GM12878 (cell line): ENCODE measurements around the gene UNC45B. TPM values are rescaled to one million over a fixed set of nuclear protein-coding genes. Genes with fewer than 3 reads are reported as not detected.

Experiments used
- ATAC-seq: fragments of 200-7000 bp; cut with Tn5 transposase; 3 replicates; pipeline ENCODE4 v1.9.1; 2020; ENCODE audit warnings: mild to moderate bottlenecking, moderate library complexity
- BruUV-seq: library from RNA; stranded (reverse); fragments of 400-500 nt; replicated peaks from 2 replicates; lab custom pipeline; 2021; lab: Mats Ljungman, UMichigan
- CTCF ChIA-PET: fragments of 300-600 bp; sonication (Branson Sonifier 250); formaldehyde crosslinking; extraction: SDS; loops from one replicate; lab custom pipeline; 2021; ENCODE audit warnings: inconsistent platforms; lab: Yijun Ruan, JAX
- POLR2A ChIA-PET: fragments of 350-600 bp; formaldehyde crosslinking; extraction: SDS; loops from one replicate; lab custom pipeline; 2021; ENCODE audit warnings: inconsistent platforms; lab: Charles Lee
- RAD21 ChIA-PET: fragments of 300-600 bp; sonication (Branson Sonifier 250); formaldehyde crosslinking; loops from one replicate; lab custom pipeline; 2023; ENCODE audit warnings: antibody characterized with exemption; ENCODE audit not compliant: unreplicated experiment; lab: Charles Lee
- SMC1A ChIA-PET: fragments of 300-600 bp; sonication (Branson Sonifier 250); formaldehyde crosslinking; loops from one replicate; lab custom pipeline; 2023; ENCODE audit not compliant: unreplicated experiment, uncharacterized antibody; lab: Charles Lee
- DNase-seq: peaks from one replicate; pipeline ENCODE4 v3.0.0-alpha.2; 2011; ENCODE audit warnings: low read depth, low spot score
- FAIRE-seq: peaks from 3 replicates; lab custom pipeline; 2011; peaks lifted over from hg19 to GRCh38; lab: Jason Lieb, UNC
- H2AFZ ChIP-seq: 2 replicates; pipeline ENCODE4 v1.6.0; 2011; ENCODE audit warnings: low read depth, low read length, control low read depth; ENCODE audit not compliant: control insufficient read depth
- H3K27ac ChIP-seq: 2 replicates; pipeline ENCODE4 v1.5.1; 2011; ENCODE audit warnings: control low read depth; ENCODE audit not compliant: control insufficient read depth, insufficient read depth
- H3K27me3 ChIP-seq, 2 experiments: replicated peaks in 1 of 2; 2 replicates each; pipeline versions ENCODE4 v1.6.0 to v1.6.1; 2011; ENCODE audit warnings: low read length in 1 of 2; ENCODE audit not compliant: control insufficient read depth in 2 of 2, insufficient read depth in 2 of 2
- H3K36me3 ChIP-seq, 2 experiments: 2 replicates each; pipeline ENCODE4 v1.5.1; 2011; ENCODE audit warnings: low read length in 1 of 2; ENCODE audit not compliant: control insufficient read depth in 2 of 2, insufficient read depth in 2 of 2
- H3K4me1 ChIP-seq: 2 replicates; pipeline ENCODE4 v1.6.1; 2011; ENCODE audit warnings: mild to moderate bottlenecking, low read length, moderate library complexity, mixed read lengths; ENCODE audit not compliant: control insufficient read depth, insufficient read depth
- H3K4me2 ChIP-seq: 2 replicates; pipeline ENCODE4 v1.6.0; 2011; ENCODE audit warnings: control low read depth; ENCODE audit not compliant: control insufficient read depth, insufficient read depth
- H3K4me3 ChIP-seq: fragments of 200-600 bp; sonication (generic); 2 replicates; pipeline ENCODE4 v1.5.1; 2016
- H3K79me2 ChIP-seq: 2 replicates; pipeline ENCODE4 v1.6.0; 2011; ENCODE audit warnings: low read length; ENCODE audit not compliant: control insufficient read depth, insufficient read depth
- H3K9ac ChIP-seq: 2 replicates; pipeline ENCODE4 v1.8.0; 2011; ENCODE audit warnings: low read length, control low read depth, mixed read lengths; ENCODE audit not compliant: control insufficient read depth, insufficient read depth
- H3K9me3 ChIP-seq: replicated peaks from 3 replicates; pipeline ENCODE4 v1.5.1; 2011; ENCODE audit warnings: mild to moderate bottlenecking, low read length; ENCODE audit not compliant: control insufficient read depth, insufficient read depth
- H4K20me1 ChIP-seq: 2 replicates; pipeline ENCODE4 v1.6.0; 2011; ENCODE audit not compliant: control insufficient read depth, insufficient read depth
- ASH2L ChIP-seq: fragments of 300-600, 200-600 bp; sonication (generic); IDR thresholded peaks from 2 replicates; pipeline ENCODE4 v1.6.1; 2017; ENCODE audit warnings: low read depth, mild to moderate bottlenecking, borderline replicate concordance
- BHLHE40 ChIP-seq, 2 experiments: fragments of 450-650 bp in 1 of 2; IDR thresholded peaks; 2 replicates each; pipeline ENCODE4 v1.6.1; 2011 to 2017; ENCODE audit warnings: low read depth in 2 of 2, borderline replicate concordance in 1 of 2, improper control_type of control experiment in 1 of 2, low read length in 1 of 2, mild to moderate bottlenecking in 1 of 2
- CBFB ChIP-seq: IDR thresholded peaks from 2 replicates; pipeline ENCODE4 v1.6.1; 2016; ENCODE audit warnings: antibody characterized with exemption, low read depth
- CREB1 ChIP-seq: IDR thresholded peaks from 2 replicates; pipeline ENCODE4 v1.6.1; 2012; ENCODE audit warnings: low read depth, mild to moderate bottlenecking, inconsistent platforms
- E4F1 ChIP-seq: fragments of 450-650 bp; IDR thresholded peaks from 2 replicates; pipeline ENCODE4 v1.6.1; 2018; ENCODE audit warnings: borderline replicate concordance, mild to moderate bottlenecking; ENCODE audit not compliant: partially characterized antibody
- EGR1 ChIP-seq, 2 experiments: IDR thresholded peaks; 1 replicate in 1 of 2; 2 replicates in 1 of 2; pipeline ENCODE4 v1.6.1; 2011 to 2012; ENCODE audit warnings: low read depth in 2 of 2, low read length in 2 of 2, borderline replicate concordance in 1 of 2, mild to moderate bottlenecking in 1 of 2, moderate library complexity in 1 of 2
- FOXK2 ChIP-seq: fragments of 450-650 bp; IDR thresholded peaks from 2 replicates; pipeline ENCODE4 v1.6.1; 2017; ENCODE audit warnings: mild to moderate bottlenecking, moderate library complexity
- HCFC1 ChIP-seq: fragments of 150-350 bp; IDR thresholded peaks from 2 replicates; pipeline ENCODE4 v1.6.1; 2014; ENCODE audit warnings: low read length
- JUND ChIP-seq: IDR thresholded peaks from 2 replicates; pipeline ENCODE4 v1.6.1; 2012; ENCODE audit warnings: low read depth, mild to moderate bottlenecking, low read length, improper control_type of control experiment, moderate library complexity
- KLF5 ChIP-seq: fragments of 450-650 bp; IDR thresholded peaks from 2 replicates; pipeline ENCODE4 v1.6.1; 2014; ENCODE audit warnings: mild to moderate bottlenecking; ENCODE audit not compliant: partially characterized antibody
- MTA3 ChIP-seq: IDR thresholded peaks from 2 replicates; pipeline ENCODE4 v1.6.1; 2012; ENCODE audit warnings: low read length, inconsistent platforms, borderline replicate concordance
- MYB ChIP-seq: fragments of 150-350 bp; IDR thresholded peaks from 2 replicates; pipeline ENCODE4 v1.6.1; 2014; ENCODE audit warnings: mild to moderate bottlenecking, low read depth, low read length, borderline replicate concordance
- NFYB ChIP-seq: IDR thresholded peaks from 2 replicates; pipeline ENCODE4 v1.6.1; 2011; ENCODE audit warnings: low read depth, mild to moderate bottlenecking, low read length, improper control_type of control experiment, moderate library complexity; ENCODE audit not compliant: insufficient read depth
- RELB ChIP-seq: fragments of 450-650 bp; IDR thresholded peaks from 2 replicates; pipeline ENCODE4 v1.6.1; 2017; ENCODE audit warnings: low read depth, mild to moderate bottlenecking, moderate library complexity
- SMAD5 ChIP-seq: IDR thresholded peaks from 2 replicates; pipeline ENCODE4 v1.6.1; 2016; ENCODE audit warnings: antibody characterized with exemption, low read depth
- TBL1XR1 ChIP-seq: IDR thresholded peaks from 2 replicates; pipeline ENCODE4 v1.6.1; 2012; ENCODE audit warnings: low read depth, low read length, improper control_type of control experiment
- ZNF687 ChIP-seq: fragments of 450-650 bp; IDR thresholded peaks from 2 replicates; pipeline ENCODE4 v1.6.1; 2017; ENCODE audit warnings: mild to moderate bottlenecking, moderate library complexity
- WGBS: methylation state at CpG from one replicate; pipeline ENCODE4 v1.1.6; 2016; ENCODE audit warnings: low lambda C conversion rate; ENCODE audit not compliant: insufficient replicate concordance, insufficient coverage; ENCODE audit errors: missing lambda C conversion rate; 5-methylcytosine and 5-hydroxymethylcytosine counted together
- in situ Hi-C: fragments of 300-500 bp; cut with MboI; formaldehyde crosslinking; loops from 9 replicates; pipeline ENCODE4 v1.14.3; 2018; ENCODE audit warnings: mixed read lengths
- intact Hi-C: fragments of 100-400 bp; cut with micrococcal nuclease; formaldehyde crosslinking; loops from one replicate; pipeline ENCODE4 v1.14.2; 2022; ENCODE audit not compliant: unreplicated experiment
- polyA plus RNA-seq, 11 experiments: library from polyadenylated mRNA; depleted of rRNA in 4 of 11; unstranded in 6 of 11; stranded (reverse) in 5 of 11; fragments of >200 nt; fragmentation: Nextera tagmentation in 4 of 11; fragmentation: Illumina TruSeq in 1 of 11; extraction: Ambion mirVana in 4 of 11; extraction: Trizol in 1 of 11; gene quantifications; 1 replicate in 1 of 11; 2 replicates in 10 of 11; pipeline versions ENCODE4 v1.2.1 to v1.2.3, GENCODE V29; 2011 to 2016; ENCODE audit warnings: inconsistent platforms in 2 of 11, missing spikeins in 2 of 11, low read depth in 1 of 11
- total RNA-seq, 4 experiments: library from RNA; depleted of rRNA in 3 of 4; stranded (reverse); fragments of >200 nt in 3 of 4; fragmentation: Illumina TruSeq in 1 of 4; extraction: Trizol in 1 of 4; gene quantifications; 2 replicates each; pipeline versions ENCODE4 v1.2.1 to v1.2.3, GENCODE V29; 2013 to 2021

Gene UNC45B
- total and polyA plus RNA-seq, 10 of the 15 experiments (the other 5 are each of a cell fraction or from before 2014, with no cell fraction given): 0.03 TPM; not detected in 9

DNA sequence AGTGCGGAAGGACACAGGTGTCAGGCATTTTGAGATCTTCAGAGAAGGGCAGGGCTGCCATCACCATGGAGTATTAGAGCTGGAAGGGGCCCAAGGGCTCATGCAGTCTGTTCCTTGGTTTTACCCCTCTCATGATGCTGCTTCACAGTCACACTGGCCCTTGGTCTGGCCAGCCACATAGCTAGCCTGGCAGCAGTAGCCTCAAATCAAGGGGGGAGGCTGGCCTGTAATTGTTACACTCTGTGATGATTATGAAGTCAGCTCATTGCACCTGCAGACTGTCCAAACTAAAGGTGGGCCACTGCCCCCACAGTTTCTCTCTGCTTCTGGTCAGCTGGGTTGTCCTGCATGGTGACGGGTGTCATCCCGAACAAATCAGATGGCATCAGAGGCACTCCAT, 26.3 kb upstream of the UNC45B start, which contains the start of gene FNDC8:
Gene FNDC8 (plus strand): TSS at position 301 of the 400 bp plus-strand sequence. CDS start 79 bp downstream, at position 380.
- Histone ChIP-seq H3K4me2 (no peak within 1 kb of the TSS), H4K20me1 (no peaks in the 10 kb centered on the region), H2AFZ (no peak within 1 kb of the TSS), H3K27me3 (no peaks in the 10 kb centered on the region), H3K9me3 (no peaks in the 10 kb centered on the region), H3K4me3 (no peak within 1 kb of the TSS), H3K27ac (no peak within 1 kb of the TSS), H3K9ac (no peak within 1 kb of the TSS), H3K36me3 (no peaks in the 10 kb centered on the region), H3K79me2 (peaks cover 23% of the 10 kb centered on the region), H3K4me1 (no peaks in the 10 kb centered on the region; the same call in 1 of the 2 replicates)
- ChIA-PET CTCF (interaction anchor here (0.8 to 6.9 kb wide), 5 partner anchors 31 to 701 kb away, joined by 3 to 149 read pairs (median 30); no protein-coding TSS in a partner anchor), RAD21 (interaction anchor here (1.1 to 3.7 kb wide), 3 partner anchors 578 to 702 kb away, joined by 5 to 31 read pairs (median 5); no protein-coding TSS in a partner anchor), POLR2A (no interaction called here), SMC1A (interaction anchor here (8.3 kb wide), 1 partner anchor 122 kb away, joined by 101 read pairs; no protein-coding TSS in a partner anchor)
- no peak for FAIRE-seq
- in situ Hi-C loops: loop anchor here (5.0 to 25.0 kb wide), 2 partner anchors 579 to 909 kb away; no protein-coding TSS in a partner anchor
- ATAC-seq: no peak
- DNase-seq: no peak
- BruUV-seq: no TSS peak
- intact Hi-C loops: no loop called here
- 100% methylated on average over 3 of the region's 3 CpGs for WGBS
- TF ChIP-seq ZNF687: no peak
- no peak for TF ChIP-seq RELB
- TF ChIP-seq SMAD5: no peak
- no peak for TF ChIP-seq FOXK2
- TF ChIP-seq CREB1: no peak
- no peak for TF ChIP-seq BHLHE40 (IDR thresholded peaks at IDR 0.05; ENCODE audit: borderline replicate concordance in 1 of 2, low read depth in 2 of 2, low read length in 1 of 2)
- TF ChIP-seq E4F1: no peak
- TF ChIP-seq EGR1 (IDR thresholded peaks at IDR 0.05; ENCODE audit: borderline replicate concordance in 1 of 2, low read depth in 2 of 2, low read length in 2 of 2): no peak
- no peak for TF ChIP-seq JUND
- no peak for TF ChIP-seq MYB
- no peak for TF ChIP-seq KLF5
- no peak for TF ChIP-seq MTA3
- no peak for TF ChIP-seq HCFC1
- no peak for TF ChIP-seq CBFB
- TF ChIP-seq ASH2L: no peak
- no peak for TF ChIP-seq NFYB
- no peak for TF ChIP-seq TBL1XR1
